Measurements from ENCODE around the gene AJAP1. TPM values are rescaled to one million over a fixed set of nuclear protein-coding genes. Genes with fewer than 3 reads are reported as not detected.

The AJAP1 gene
- total RNA-seq, 1 experiment from 2014 or later = not detected

- H3K9me3 ChIP-seq (ENCODE audit: control insufficient read depth, insufficient read depth, low read depth, low read length) = no peaks in the 10 kb centered on the region
- H3K27ac ChIP-seq (ENCODE audit: low read length) = no peak overlapping the region
- H3K27me3 ChIP-seq (ENCODE audit: control insufficient read depth, insufficient read depth, low read length) = peaks cover 2% of the 10 kb centered on the region; the same call in 1 of the 2 replicates
- H3K4me3 ChIP-seq (ENCODE audit: low read depth in 2 of 2, low read length in 2 of 2) = no peak overlapping the region
- POLR2A ChIA-PET = no interaction called here
- CTCF ChIA-PET = no interaction called here
- ATAC-seq (no peak), DNase-seq (ENCODE audit: low read depth, low spot score) (no peak)
- no TSS peak for BruUV-seq (replicated peaks)
- intact Hi-C loops (cut with micrococcal nuclease; ENCODE audit: unreplicated experiment) (loop anchor here (10.0 kb wide), 1 partner anchor 167 kb away; no protein-coding TSS in a partner anchor), in situ Hi-C loops (cut with HindIII; ENCODE audit: low pct_unique_long_range_greater_than_20kb, low sequenced_read_pairs) (no loop called here)
- H3K4me1 ChIP-seq (ENCODE audit: control insufficient read depth, insufficient read depth, low read length) = no peaks in the 10 kb centered on the region
- no peak for TF ChIP-seq REST (IDR thresholded peaks at IDR 0.05; ENCODE audit: insufficient read depth in 1 of 2, low read depth in 2 of 2, low read length in 1 of 2)
- TF ChIP-seq POLR2AphosphoS5 (IDR thresholded peaks at IDR 0.05; ENCODE audit: low read depth, low read length) = no peak
- no peak for TF ChIP-seq SIN3A (IDR thresholded peaks at IDR 0.05; ENCODE audit: borderline replicate concordance, insufficient read depth, low read depth, low read length)
- no peak for TF ChIP-seq TCF7L2 (IDR thresholded peaks at IDR 0.05; ENCODE audit: low read depth, low read length)
- no peaks in the 10 kb centered on the region for H3K36me3 ChIP-seq (ENCODE audit: control insufficient read depth, insufficient read depth, low read length)
These were observed 2.9 kb downstream of the AJAP1 start for GRCh38 chr1:4657244-4657789.

- POLR2A ChIA-PET = no interaction called here
- H3K4me3 ChIP-seq (ENCODE audit: low read depth in 2 of 2, low read length in 2 of 2) = no peak overlapping the region
- no peak for TF ChIP-seq CTCF (IDR thresholded peaks at IDR 0.05)
- TF ChIP-seq POLR2AphosphoS5 (IDR thresholded peaks at IDR 0.05; ENCODE audit: low read depth, low read length) = no peak
- TF ChIP-seq REST (IDR thresholded peaks at IDR 0.05; ENCODE audit: insufficient read depth in 1 of 2, low read depth in 2 of 2, low read length in 1 of 2) = no peak
- TF ChIP-seq SIN3A (IDR thresholded peaks at IDR 0.05; ENCODE audit: borderline replicate concordance, insufficient read depth, low read depth, low read length) = no peak
- TF ChIP-seq TCF7L2 (IDR thresholded peaks at IDR 0.05; ENCODE audit: low read depth, low read length) = no peak
- H3K4me1 ChIP-seq (ENCODE audit: control insufficient read depth, insufficient read depth, low read length) = no peaks in the 10 kb centered on the region
- CTCF ChIA-PET = no interaction called here
- in situ Hi-C loops (cut with HindIII; ENCODE audit: low pct_unique_long_range_greater_than_20kb, low sequenced_read_pairs) (no loop called here), intact Hi-C loops (cut with micrococcal nuclease; ENCODE audit: unreplicated experiment) (loop anchor here (10.0 kb wide), 1 partner anchor 167 kb away; no protein-coding TSS in a partner anchor)
- DNase-seq (ENCODE audit: low read depth, low spot score) (no peak), ATAC-seq (no peak)
- peaks cover 2% of the 10 kb centered on the region; the same call in 1 of the 2 replicates for H3K27me3 ChIP-seq (ENCODE audit: control insufficient read depth, insufficient read depth, low read length)
- no peaks in the 10 kb centered on the region for H3K9me3 ChIP-seq (ENCODE audit: control insufficient read depth, insufficient read depth, low read depth, low read length)
- no peak overlapping the region for H3K27ac ChIP-seq (ENCODE audit: low read length)
- no peaks in the 10 kb centered on the region for H3K36me3 ChIP-seq (ENCODE audit: control insufficient read depth, insufficient read depth, low read length)
- BruUV-seq (replicated peaks) = no TSS peak
These were observed 3.6 kb downstream of the AJAP1 start for GRCh38 chr1:4657960-4658541.

Measured in Panc1 (cell line).